ENCODE data around the gene RNF38.

- TF ChIP-seq, protein P1, sequence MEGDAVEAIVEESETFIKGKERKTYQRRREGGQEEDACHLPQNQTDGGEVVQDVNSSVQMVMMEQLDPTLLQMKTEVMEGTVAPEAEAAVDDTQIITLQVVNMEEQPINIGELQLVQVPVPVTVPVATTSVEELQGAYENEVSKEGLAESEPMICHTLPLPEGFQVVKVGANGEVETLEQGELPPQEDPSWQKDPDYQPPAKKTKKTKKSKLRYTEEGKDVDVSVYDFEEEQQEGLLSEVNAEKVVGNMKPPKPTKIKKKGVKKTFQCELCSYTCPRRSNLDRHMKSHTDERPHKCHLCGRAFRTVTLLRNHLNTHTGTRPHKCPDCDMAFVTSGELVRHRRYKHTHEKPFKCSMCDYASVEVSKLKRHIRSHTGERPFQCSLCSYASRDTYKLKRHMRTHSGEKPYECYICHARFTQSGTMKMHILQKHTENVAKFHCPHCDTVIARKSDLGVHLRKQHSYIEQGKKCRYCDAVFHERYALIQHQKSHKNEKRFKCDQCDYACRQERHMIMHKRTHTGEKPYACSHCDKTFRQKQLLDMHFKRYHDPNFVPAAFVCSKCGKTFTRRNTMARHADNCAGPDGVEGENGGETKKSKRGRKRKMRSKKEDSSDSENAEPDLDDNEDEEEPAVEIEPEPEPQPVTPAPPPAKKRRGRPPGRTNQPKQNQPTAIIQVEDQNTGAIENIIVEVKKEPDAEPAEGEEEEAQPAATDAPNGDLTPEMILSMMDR (IDR thresholded peaks at IDR 0.05), result no peak
- TF ChIP-seq EP300 (IDR thresholded peaks at IDR 0.05) (no peak), POLR2A (IDR thresholded peaks at IDR 0.05) (no peak)
These were observed 1.3 kb downstream of the RNF38 start for GRCh38 chr9:36398745-36399144.
